Fibroblast of pulmonary artery (primary cell): ENCODE measurements around the gene FOXO3.

Experiments
- DNase-seq: peaks from one replicate; pipeline ENCODE4 v3.0.0-alpha.2; 2010; ENCODE audit warnings: low read depth
- H3K4me3 ChIP-seq: replicated peaks from 2 replicates; pipeline ENCODE4 v1.5.1; 2011; ENCODE audit warnings: low read depth, mild to moderate bottlenecking, control low read depth, low read length, moderate library complexity
- CTCF ChIP-seq: IDR thresholded peaks from 2 replicates; pipeline ENCODE4 v1.5.1; 2011; ENCODE audit warnings: mild to moderate bottlenecking, control low read depth, low read length, inconsistent platforms; ENCODE audit errors: missing control alignments

Gene FOXO3

DNA sequence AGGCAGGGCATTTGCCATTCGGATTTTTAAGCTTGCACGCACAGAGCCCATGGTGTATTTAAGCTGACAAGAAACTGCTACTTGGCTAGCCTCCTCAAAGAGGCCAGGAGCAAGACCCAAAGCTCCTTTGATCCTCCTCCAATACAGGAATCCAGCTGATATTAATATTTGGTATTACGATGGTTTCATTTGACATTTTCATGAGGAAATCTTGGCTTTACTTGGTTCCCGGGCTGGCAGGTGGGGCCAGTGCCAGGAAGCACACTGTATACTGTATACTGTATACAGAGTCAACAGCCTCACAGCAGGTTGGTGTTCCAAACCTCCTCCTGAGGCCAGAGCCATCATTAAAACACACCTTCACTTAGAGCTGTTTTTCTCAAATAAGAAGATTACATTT lies 149.3 kb downstream of the FOXO3 start:
- no peak overlapping the region for H3K4me3 ChIP-seq
- no peak for TF ChIP-seq CTCF
- DNase-seq = no peak

DNA sequence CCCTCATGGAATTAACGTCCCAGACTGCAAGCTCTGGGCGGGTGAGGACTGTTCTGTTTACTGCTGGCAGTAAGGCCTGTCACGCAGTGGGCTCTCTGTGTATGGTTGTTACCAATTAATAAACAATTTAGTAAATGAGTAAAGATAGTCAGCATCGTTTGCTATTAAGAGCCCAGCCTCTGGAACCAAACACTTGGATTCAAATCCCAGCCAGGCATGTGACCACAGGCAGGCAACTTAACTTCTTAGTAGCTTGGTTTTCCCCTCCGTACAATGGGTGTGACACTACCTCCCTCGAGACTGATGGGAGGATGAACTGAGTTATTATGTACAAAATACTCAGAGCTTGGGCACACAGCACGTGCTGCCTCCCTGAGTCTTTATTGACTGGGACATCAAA lies 149.8 kb downstream of the FOXO3 start:
- DNase-seq = no peak
- no peak for TF ChIP-seq CTCF
- H3K4me3 ChIP-seq = no peak overlapping the region

GRCh38 chr6:108711071-108711470 lies 150.4 kb downstream of the FOXO3 start:
- no peak overlapping the region for H3K4me3 ChIP-seq
- TF ChIP-seq CTCF = no peak
- no peak for DNase-seq

GRCh38 chr6:108711826-108712225 lies 151.1 kb downstream of the FOXO3 start:
- no peak overlapping the region for H3K4me3 ChIP-seq
- no peak for DNase-seq
- TF ChIP-seq CTCF = no peak

DNA sequence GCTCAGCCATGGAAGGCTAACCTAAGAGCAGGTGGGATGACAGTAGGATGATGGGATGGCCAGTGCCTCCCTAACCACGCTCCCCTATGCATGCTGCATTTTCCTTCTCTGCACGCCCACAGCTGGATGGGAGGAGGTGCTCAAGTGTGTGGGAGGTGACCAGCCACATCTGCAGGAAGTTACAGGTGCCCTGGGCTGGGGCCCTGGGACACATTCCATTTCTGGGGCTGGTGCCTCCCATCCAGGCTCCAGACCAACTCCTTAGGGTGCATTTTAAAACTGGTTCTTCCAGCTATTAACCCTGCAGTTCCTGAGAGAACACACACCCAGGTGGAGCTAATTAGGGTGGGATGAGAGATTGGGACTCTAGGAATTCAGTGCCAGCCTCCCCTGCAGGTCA lies 152.2 kb downstream of the FOXO3 start:
- DNase-seq = no peak
- H3K4me3 ChIP-seq = no peak overlapping the region
- TF ChIP-seq CTCF = no peak

DNA sequence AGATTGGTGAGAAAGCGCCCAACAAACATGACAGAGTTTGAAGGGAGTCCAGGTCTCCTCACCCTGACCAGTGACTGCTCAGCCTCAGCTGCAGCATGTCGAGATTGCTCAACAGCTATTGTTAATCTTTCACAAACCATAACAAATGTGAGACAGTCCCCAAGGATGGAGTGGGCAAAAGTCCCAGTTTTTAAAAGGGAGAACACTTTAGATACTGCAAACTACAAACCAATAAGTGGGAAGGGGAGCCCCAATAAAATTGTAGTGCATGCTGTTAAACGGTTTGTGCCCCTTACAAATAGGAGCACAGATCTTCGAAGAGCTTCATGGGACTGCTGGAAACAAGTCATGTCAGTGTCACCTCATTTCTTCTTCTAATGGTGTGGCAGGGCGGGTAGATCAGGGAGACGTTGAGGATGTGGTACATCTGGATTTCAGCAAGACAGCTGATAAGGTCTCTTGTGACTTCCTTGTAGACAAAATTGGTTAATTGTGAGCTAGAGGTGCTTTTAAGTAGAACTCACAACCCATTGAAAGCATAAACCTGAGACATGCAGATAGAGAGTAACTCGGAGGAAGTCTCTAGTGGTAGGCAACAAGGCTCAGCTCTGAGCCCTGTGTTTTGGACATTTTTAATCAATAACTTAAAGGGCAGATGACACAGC lies 153.5 kb downstream of the FOXO3 start:
- no peak overlapping the region for H3K4me3 ChIP-seq
- no peak for TF ChIP-seq CTCF
- DNase-seq = peak; percentile 82

- TF ChIP-seq CTCF = no peak
- no peak overlapping the region for H3K4me3 ChIP-seq
- DNase-seq = no peak
These were observed 154.2 kb downstream of the FOXO3 start for GRCh38 chr6:108714766-108715414.
